ENCODE data around the gene TMEM63C.

Gene TMEM63C

GRCh38 chr14:77225892-77226557, 44.4 kb downstream of the TMEM63C start:
- DNase-seq, result no peak

- no peak for DNase-seq
Observed at GRCh38 chr14:77228056-77228455, 46.5 kb downstream of the TMEM63C start.

- DNase-seq, result no peak
Observed at GRCh38 chr14:77230914-77231313, 49.3 kb downstream of the TMEM63C start.

GRCh38 chr14:77231721-77232120, 50.1 kb downstream of the TMEM63C start:
- no peak for DNase-seq

DNA sequence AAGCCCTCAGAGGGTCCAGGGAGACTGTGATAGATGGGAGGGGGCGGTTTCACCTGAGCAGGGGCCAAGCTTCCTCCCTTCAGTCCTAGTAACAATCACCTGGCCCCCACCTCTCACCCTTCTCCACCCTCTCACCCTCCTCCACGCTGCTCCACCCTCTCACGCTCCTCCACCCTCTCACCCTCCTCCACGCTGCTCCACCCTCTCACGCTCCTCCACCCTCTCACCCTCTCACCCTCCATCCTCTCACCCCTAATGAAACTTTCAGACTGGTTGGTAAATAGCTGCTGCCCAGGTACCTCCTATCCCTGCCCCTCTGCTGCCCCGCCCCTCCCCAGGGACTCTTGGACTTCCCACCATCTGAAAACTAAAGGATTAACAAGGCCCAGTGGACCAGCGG, 55.2 kb downstream of the TMEM63C start:
- no peak for DNase-seq

GRCh38 chr14:77238356-77238755, 56.8 kb downstream of the TMEM63C start:
- no peak for DNase-seq

GRCh38 chr14:77238996-77239395, 57.4 kb downstream of the TMEM63C start:
- DNase-seq, result no peak

DNA sequence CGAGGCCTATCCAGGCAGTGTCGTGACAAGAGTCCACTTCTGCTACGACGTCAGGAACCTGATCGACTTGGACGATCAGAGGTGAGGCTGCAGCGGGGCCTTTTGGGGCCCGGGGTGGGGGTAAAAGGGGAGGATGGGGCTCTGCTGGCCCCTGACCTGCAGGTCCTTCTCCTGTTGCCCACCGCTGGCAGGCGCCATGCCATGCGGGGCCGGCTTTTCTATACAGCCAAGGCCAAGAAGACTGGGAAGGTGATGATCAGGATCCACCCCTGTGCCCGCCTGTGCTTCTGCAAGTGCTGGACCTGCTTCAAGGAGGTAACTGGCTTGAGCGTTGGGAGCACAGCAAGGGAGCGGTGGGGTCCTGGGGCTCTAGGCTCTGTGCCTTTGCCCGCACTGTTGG, 57.8 kb downstream of the TMEM63C start:
- no peak for DNase-seq

- DNase-seq, result no peak
Observed at GRCh38 chr14:77240336-77240915, 58.8 kb downstream of the TMEM63C start.

- DNase-seq, result no peak
Observed at GRCh38 chr14:77241955-77242354, 60.4 kb downstream of the TMEM63C start.

- no peak for DNase-seq
Observed at GRCh38 chr14:77242752-77243151, 61.2 kb downstream of the TMEM63C start.

DNA sequence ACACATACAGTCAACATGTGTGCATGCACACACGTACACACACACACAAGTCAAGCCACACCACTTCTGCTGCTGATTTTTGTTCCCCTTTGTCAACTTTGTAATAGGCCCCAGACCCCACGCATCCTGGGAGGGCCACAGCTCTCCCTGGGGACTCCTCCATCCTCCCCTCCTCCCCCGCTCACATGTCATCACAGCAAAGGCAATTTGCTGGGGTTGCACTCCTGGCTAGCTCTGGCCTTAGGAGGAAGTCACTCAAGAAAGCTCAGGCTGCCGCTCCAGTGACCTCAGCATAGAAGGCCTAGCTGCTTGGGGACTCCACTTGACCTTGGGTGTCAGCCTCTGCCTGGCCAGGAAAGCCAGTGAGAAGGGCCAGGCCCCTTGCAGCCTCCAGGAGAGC, 62.3 kb downstream of the TMEM63C start:
- no peak for DNase-seq

GRCh38 chr14:77245820-77246219, 64.2 kb downstream of the TMEM63C start:
- no peak for DNase-seq

GRCh38 chr14:77246784-77247183, 65.2 kb downstream of the TMEM63C start:
- DNase-seq, result no peak

DNA sequence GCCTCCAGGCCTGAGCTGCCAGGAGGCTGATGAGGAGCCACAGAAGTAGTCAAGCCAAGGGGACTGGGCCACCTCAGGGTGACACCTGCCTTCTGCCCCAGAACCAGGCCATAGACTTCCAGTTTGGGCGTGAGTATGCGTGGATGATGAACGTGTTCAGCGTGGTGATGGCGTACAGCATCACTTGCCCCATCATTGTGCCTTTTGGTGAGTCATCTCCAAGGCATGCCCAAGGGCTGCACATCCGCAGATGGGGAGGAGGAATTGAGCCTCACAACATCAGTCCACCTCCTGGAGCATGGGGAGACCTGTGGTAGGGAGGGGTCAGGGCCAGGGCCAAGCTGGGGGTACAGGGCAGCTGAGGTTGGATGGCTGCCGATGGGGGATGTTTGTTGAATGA, 67.1 kb downstream of the TMEM63C start:
- no peak for DNase-seq

DNA sequence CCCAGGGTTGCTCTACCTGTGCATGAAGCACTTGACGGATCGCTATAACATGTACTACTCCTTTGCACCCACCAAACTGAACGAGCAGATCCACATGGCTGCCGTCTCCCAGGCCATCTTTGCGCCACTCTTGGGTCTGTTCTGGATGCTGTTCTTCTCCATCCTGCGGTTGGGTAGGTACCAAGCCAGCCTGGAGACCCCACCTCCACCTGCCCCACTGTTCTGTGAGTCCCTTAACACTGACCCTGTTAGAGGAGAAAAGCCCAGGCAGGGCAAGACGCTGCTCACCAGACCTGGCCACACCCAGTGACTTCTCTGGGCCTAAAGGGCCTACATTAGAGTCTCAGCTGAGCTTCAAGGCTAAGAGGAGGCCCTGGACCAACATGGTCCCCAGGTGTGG, 67.7 kb downstream of the TMEM63C start:
- no peak for DNase-seq

- DNase-seq, result no peak
Observed at GRCh38 chr14:77250927-77251326, 69.3 kb downstream of the TMEM63C start.

GRCh38 chr14:77251870-77252269, 70.3 kb downstream of the TMEM63C start:
- no peak for DNase-seq

- no peak for DNase-seq
Observed at GRCh38 chr14:77253333-77254190, 72.0 kb downstream of the TMEM63C start.

GRCh38 chr14:77256694-77257093, 75.1 kb downstream of the TMEM63C start:
- no peak for DNase-seq

DNA sequence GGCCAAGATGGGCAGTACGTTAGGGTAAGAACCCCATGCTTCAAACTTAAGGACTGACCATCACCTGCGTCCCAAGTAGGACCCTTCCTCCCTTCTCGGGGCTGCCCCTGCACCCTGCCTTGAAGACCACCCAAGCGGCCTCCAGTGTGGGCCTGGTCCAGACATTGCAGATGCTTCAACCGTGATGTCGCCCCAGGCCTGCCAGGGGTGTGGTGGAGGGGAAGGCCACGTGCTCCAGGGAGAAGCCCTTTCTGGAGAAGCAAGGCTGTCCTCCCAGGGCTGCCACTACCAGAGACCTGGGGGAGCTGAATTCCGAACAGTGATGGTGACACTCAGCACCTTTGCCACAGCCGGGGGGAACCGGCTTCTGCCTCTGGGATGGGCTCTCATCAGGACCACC, 76.1 kb downstream of the TMEM63C start:
- DNase-seq, result no peak

- no peak for DNase-seq
Observed at GRCh38 chr14:77258566-77258965, 77.0 kb downstream of the TMEM63C start.

DNA sequence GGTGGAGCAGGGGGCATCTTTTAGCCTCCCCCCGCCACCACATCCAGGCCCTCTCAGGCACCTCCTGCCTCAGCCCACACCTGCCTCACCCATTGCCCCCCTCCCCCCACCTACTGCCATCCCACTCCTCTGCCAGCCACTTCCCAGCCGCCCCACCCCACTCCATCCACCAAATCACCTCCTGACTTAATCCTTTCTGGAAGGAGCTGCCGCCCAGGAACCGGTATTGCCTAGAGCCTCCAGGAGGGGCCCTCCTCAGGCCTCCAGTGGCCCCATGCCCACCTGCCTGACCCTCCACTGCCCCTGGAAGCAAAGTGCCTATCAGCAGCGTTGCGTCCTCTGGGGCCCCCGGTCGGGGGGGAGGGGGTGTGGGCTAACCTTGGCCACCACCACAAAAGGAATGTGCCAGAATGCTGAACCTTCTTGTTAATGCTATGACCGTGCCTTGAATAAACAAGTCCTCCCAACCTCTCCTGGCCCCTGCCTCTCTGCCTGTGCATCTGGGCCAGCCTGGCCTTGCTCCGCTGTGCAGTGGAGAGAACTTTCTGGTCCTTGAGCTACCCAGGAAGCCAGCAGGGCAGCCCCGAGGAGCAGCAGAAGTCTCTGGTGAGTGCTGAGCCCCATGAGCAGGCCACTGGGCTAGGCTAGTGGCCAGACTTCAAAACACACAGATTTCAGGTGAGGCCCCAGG, 77.6 kb downstream of the TMEM63C start:
- DNase-seq, result no peak

GRCh38 chr14:77260199-77260598, 78.6 kb downstream of the TMEM63C start:
- DNase-seq, result no peak
